HepG2 (cell line): ENCODE measurements around the gene PEMT. TPM values are rescaled to one million over a fixed set of nuclear protein-coding genes. Genes with fewer than 3 reads are reported as not detected.

Experiments used
- AGO2 ChIP-seq: fragments of 200-400 bp; formaldehyde crosslinking; optimal IDR thresholded peaks from 2 replicates; pipeline ENCODE3; 2017; ENCODE audit warnings: mild to moderate bottlenecking, low read depth, low read length, moderate library complexity
- BRD4 ChIP-seq: sonication (generic); formaldehyde crosslinking; IDR thresholded peaks from 2 replicates; pipeline ENCODE4 v1.4.0; 2020; ENCODE audit warnings: missing genetic modification reagents
- KAT7 ChIP-seq: IDR thresholded peaks from 2 replicates; pipeline ENCODE4 v1.6.1; 2018; ENCODE audit warnings: borderline replicate concordance, missing compliant biosample characterization
- MED1 ChIP-seq: sonication (generic); formaldehyde crosslinking; IDR thresholded peaks from 2 replicates; pipeline ENCODE4 v1.4.0; 2020; ENCODE audit warnings: missing genetic modification reagents
- MXD4 ChIP-seq: IDR thresholded peaks from 2 replicates; pipeline ENCODE4 v1.6.1; 2016; ENCODE audit warnings: mild to moderate bottlenecking, missing biosample characterization, missing genetic modification reagents
- NFIC ChIP-seq: IDR thresholded peaks from 2 replicates; pipeline ENCODE4 v1.6.1; 2012; ENCODE audit warnings: mild to moderate bottlenecking, low read length, inconsistent platforms
- SETDB1 ChIP-seq: sonication (generic); formaldehyde crosslinking; IDR thresholded peaks from 2 replicates; pipeline ENCODE4 v1.5.1; 2020; ENCODE audit warnings: missing genetic modification reagents, mild to moderate bottlenecking, borderline replicate concordance
- SOX6 ChIP-seq, 2 experiments: fragments of 450-650 bp in 1 of 2; sonication (generic) in 1 of 2; formaldehyde crosslinking in 1 of 2; IDR thresholded peaks; 2 replicates each; pipeline versions ENCODE4 v1.4.0 to v1.6.1; 2017 to 2020; ENCODE audit warnings: antibody characterized with exemption in 1 of 2, mild to moderate bottlenecking in 1 of 2, missing genetic modification reagents in 1 of 2
- SSRP1 ChIP-seq: IDR thresholded peaks from 2 replicates; pipeline ENCODE4 v1.6.1; 2016; ENCODE audit warnings: control low read depth
- ZBTB14 ChIP-seq: sonication (generic); formaldehyde crosslinking; IDR thresholded peaks from 2 replicates; pipeline ENCODE4 v1.4.0; 2020; ENCODE audit warnings: missing genetic modification reagents
- ZNF138 ChIP-seq: sonication (generic); formaldehyde crosslinking; IDR thresholded peaks from 2 replicates; pipeline ENCODE4 v1.5.0; 2020; ENCODE audit warnings: mild to moderate bottlenecking, low read depth, missing genetic modification reagents
- ZNF615 ChIP-seq: sonication (generic); formaldehyde crosslinking; IDR thresholded peaks from 2 replicates; pipeline ENCODE4 v1.5.0; 2020; ENCODE audit warnings: mild to moderate bottlenecking, missing genetic modification reagents, borderline replicate concordance
- ZNF766 ChIP-seq: sonication (generic); formaldehyde crosslinking; IDR thresholded peaks from 2 replicates; pipeline ENCODE4 v1.5.0; 2020; ENCODE audit warnings: missing genetic modification reagents, borderline replicate concordance
- ZNF816 ChIP-seq: sonication (generic); formaldehyde crosslinking; IDR thresholded peaks from 2 replicates; pipeline ENCODE4 v1.8.0; 2022; ENCODE audit warnings: missing genetic modification reagents, mild to moderate bottlenecking, borderline replicate concordance
- polyA plus RNA-seq, 8 experiments: library from polyadenylated mRNA; depleted of rRNA in 3 of 8; stranded (reverse) in 7 of 8; unstranded in 1 of 8; fragments of >200 nt; fragmentation: Illumina TruSeq in 4 of 8; extraction: Trizol in 4 of 8; gene quantifications; 2 replicates each; pipeline versions ENCODE4 v1.2.1 to v1.2.3, GENCODE V29; 2011 to 2016; ENCODE audit warnings: low read depth in 4 of 8, missing spikeins in 1 of 8, mixed read lengths in 1 of 8; ENCODE audit not compliant: insufficient read depth in 1 of 8
- total RNA-seq, 5 experiments: library from RNA; depleted of rRNA; stranded (reverse); fragments of >200 nt; fragmentation: Illumina TruSeq; extraction: Trizol; gene quantifications; 2 replicates each; pipeline ENCODE4 v1.2.3, GENCODE V29; 2016; ENCODE audit warnings: low read depth in 1 of 5
- TF ChIP-seq, protein P1 (sequence below): sonication (generic); formaldehyde crosslinking; IDR thresholded peaks from 2 replicates; pipeline ENCODE4 v1.5.1; 2020; ENCODE audit warnings: missing genetic modification reagents, mild to moderate bottlenecking, borderline replicate concordance
- TF ChIP-seq, protein P2 (sequence below): sonication (generic); formaldehyde crosslinking; IDR thresholded peaks from 2 replicates; pipeline ENCODE4 v1.4.0; 2020; ENCODE audit warnings: missing genetic modification reagents
- TF ChIP-seq, protein P3 (sequence below): sonication (generic); formaldehyde crosslinking; IDR thresholded peaks from 2 replicates; pipeline ENCODE4 v1.4.0; 2020; ENCODE audit warnings: missing genetic modification reagents
- TF ChIP-seq, protein P4 (sequence below): sonication (generic); formaldehyde crosslinking; conservative IDR thresholded peaks from 2 replicates; pipeline ENCODE4 v1.5.0; 2020; ENCODE audit warnings: missing genetic modification reagents
- TF ChIP-seq, protein P5 (sequence below): sonication (generic); formaldehyde crosslinking; IDR thresholded peaks from 2 replicates; pipeline ENCODE4 v1.4.0; 2020; ENCODE audit warnings: missing genetic modification reagents, borderline replicate concordance

Gene PEMT
- total and polyA plus RNA-seq, 2 of the 13 experiments (the other 11 are each of a cell fraction or from before 2014, with no cell fraction given) = 31.7 to 43.6 TPM

GRCh38 chr17:17476865-17477467 lies 114.5 kb downstream of the PEMT start, which contains the start of gene MED9 (continued):
- TF ChIP-seq, protein P1, sequence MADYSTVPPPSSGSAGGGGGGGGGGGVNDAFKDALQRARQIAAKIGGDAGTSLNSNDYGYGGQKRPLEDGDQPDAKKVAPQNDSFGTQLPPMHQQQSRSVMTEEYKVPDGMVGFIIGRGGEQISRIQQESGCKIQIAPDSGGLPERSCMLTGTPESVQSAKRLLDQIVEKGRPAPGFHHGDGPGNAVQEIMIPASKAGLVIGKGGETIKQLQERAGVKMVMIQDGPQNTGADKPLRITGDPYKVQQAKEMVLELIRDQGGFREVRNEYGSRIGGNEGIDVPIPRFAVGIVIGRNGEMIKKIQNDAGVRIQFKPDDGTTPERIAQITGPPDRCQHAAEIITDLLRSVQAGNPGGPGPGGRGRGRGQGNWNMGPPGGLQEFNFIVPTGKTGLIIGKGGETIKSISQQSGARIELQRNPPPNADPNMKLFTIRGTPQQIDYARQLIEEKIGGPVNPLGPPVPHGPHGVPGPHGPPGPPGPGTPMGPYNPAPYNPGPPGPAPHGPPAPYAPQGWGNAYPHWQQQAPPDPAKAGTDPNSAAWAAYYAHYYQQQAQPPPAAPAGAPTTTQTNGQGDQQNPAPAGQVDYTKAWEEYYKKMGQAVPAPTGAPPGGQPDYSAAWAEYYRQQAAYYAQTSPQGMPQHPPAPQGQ (CRISPR knock-in tag) = no peak
- TF ChIP-seq SETDB1 (CRISPR knock-in tag) (no peak), ZNF138 (CRISPR knock-in tag) (no peak), MXD4 (peak; percentile 69; the same call in 1 of the 2 replicates), NFIC (no peak), BRD4 (CRISPR knock-in tag) (peak; percentile 57; the same call in 1 of the 2 replicates), ZNF816 (CRISPR knock-in tag) (no peak), ZNF615 (CRISPR knock-in tag) (no peak), SSRP1 (CRISPR knock-in tag) (no peak), ZBTB14 (no peak), AGO2 (peak; percentile 19), KAT7 (CRISPR knock-in tag) (peak; percentile 90; the same call in 1 of the 2 replicates), ZNF766 (CRISPR knock-in tag) (0 out of 2 replicates have a peak, but pooled peaks have one; percentile 27), SOX6 (IDR thresholded peaks at IDR 0.05) (no peak), SOX6 (CRISPR knock-in tag; IDR thresholded peaks at IDR 0.05) (peak; percentile 26; the same call in 1 of the 2 replicates), MED1 (peak; percentile 65)
- TF ChIP-seq, protein P2, sequence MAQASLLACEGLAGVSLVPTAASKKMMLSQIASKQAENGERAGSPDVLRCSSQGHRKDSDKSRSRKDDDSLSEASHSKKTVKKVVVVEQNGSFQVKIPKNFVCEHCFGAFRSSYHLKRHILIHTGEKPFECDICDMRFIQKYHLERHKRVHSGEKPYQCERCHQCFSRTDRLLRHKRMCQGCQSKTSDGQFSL (CRISPR knock-in tag) = 0 out of 2 replicates have a peak, but pooled peaks have one; percentile 62
- TF ChIP-seq, protein P3, sequence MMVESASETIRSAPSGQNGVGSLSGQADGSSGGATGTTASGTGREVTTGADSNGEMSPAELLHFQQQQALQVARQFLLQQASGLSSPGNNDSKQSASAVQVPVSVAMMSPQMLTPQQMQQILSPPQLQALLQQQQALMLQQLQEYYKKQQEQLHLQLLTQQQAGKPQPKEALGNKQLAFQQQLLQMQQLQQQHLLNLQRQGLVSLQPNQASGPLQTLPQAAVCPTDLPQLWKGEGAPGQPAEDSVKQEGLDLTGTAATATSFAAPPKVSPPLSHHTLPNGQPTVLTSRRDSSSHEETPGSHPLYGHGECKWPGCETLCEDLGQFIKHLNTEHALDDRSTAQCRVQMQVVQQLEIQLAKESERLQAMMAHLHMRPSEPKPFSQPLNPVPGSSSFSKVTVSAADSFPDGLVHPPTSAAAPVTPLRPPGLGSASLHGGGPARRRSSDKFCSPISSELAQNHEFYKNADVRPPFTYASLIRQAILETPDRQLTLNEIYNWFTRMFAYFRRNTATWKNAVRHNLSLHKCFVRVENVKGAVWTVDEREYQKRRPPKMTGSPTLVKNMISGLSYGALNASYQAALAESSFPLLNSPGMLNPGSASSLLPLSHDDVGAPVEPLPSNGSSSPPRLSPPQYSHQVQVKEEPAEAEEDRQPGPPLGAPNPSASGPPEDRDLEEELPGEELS = peak; percentile 43; the same call in 1 of the 2 replicates
- TF ChIP-seq, protein P4, sequence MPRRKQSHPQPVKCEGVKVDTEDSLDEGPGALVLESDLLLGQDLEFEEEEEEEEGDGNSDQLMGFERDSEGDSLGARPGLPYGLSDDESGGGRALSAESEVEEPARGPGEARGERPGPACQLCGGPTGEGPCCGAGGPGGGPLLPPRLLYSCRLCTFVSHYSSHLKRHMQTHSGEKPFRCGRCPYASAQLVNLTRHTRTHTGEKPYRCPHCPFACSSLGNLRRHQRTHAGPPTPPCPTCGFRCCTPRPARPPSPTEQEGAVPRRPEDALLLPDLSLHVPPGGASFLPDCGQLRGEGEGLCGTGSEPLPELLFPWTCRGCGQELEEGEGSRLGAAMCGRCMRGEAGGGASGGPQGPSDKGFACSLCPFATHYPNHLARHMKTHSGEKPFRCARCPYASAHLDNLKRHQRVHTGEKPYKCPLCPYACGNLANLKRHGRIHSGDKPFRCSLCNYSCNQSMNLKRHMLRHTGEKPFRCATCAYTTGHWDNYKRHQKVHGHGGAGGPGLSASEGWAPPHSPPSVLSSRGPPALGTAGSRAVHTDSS (CRISPR knock-in tag) = 0 out of 2 replicates have a peak, but pooled peaks have one; percentile 62
- TF ChIP-seq, protein P5, sequence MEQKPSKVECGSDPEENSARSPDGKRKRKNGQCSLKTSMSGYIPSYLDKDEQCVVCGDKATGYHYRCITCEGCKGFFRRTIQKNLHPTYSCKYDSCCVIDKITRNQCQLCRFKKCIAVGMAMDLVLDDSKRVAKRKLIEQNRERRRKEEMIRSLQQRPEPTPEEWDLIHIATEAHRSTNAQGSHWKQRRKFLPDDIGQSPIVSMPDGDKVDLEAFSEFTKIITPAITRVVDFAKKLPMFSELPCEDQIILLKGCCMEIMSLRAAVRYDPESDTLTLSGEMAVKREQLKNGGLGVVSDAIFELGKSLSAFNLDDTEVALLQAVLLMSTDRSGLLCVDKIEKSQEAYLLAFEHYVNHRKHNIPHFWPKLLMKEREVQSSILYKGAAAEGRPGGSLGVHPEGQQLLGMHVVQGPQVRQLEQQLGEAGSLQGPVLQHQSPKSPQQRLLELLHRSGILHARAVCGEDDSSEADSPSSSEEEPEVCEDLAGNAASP (CRISPR knock-in tag) = peak; percentile 44; the same call in 1 of the 2 replicates
